Measurements from ENCODE around the gene ZC2HC1B.

- TF ChIP-seq CTCF (IDR thresholded peaks at IDR 0.05) (no peak), EZH2 (IDR thresholded peaks at IDR 0.05) (no peak)
These were observed 85.7 kb downstream of the ZC2HC1B start for GRCh38 chr6:143949962-143950361.
